SKM-1 (cell line): ENCODE data around the gene TEPSIN.

Source experiments
- DNase-seq: peaks from one replicate; lab custom pipeline; 2025; ENCODE audit not compliant: unreplicated experiment; lab: John Stamatoyannopoulos, UW

Gene TEPSIN

GRCh38 chr17:81251094-81251708 lies 12.3 kb upstream of the TEPSIN start:
- DNase-seq: no peak

- DNase-seq: no peak
These were observed 11.6 kb upstream of the TEPSIN start for GRCh38 chr17:81250286-81251093.

- DNase-seq: peak; percentile 10
These were observed 10.6 kb upstream of the TEPSIN start for GRCh38 chr17:81249223-81250040.

DNA sequence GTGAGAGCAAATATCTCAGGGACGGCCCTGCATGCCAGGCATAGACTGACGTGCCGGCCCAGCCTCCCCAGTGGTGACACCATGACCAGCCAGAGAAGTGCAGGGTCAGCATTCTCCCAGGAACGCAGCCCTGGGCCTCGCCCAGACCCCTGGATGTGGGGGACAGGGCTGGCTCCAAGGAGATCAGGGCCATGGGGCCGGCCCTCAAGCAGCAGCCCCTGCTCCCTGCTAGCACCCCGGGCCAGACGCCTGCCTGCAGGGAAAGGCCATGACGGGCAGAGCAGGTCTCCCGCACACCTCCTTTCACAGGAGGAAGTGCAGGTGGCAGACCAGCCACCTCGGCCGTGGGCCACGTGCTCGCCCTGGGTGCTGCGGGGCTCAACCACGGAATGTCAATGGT lies 9.8 kb upstream of the TEPSIN start:
- no peak for DNase-seq

GRCh38 chr17:81247339-81247990 lies 8.6 kb upstream of the TEPSIN start:
- no peak for DNase-seq

DNA sequence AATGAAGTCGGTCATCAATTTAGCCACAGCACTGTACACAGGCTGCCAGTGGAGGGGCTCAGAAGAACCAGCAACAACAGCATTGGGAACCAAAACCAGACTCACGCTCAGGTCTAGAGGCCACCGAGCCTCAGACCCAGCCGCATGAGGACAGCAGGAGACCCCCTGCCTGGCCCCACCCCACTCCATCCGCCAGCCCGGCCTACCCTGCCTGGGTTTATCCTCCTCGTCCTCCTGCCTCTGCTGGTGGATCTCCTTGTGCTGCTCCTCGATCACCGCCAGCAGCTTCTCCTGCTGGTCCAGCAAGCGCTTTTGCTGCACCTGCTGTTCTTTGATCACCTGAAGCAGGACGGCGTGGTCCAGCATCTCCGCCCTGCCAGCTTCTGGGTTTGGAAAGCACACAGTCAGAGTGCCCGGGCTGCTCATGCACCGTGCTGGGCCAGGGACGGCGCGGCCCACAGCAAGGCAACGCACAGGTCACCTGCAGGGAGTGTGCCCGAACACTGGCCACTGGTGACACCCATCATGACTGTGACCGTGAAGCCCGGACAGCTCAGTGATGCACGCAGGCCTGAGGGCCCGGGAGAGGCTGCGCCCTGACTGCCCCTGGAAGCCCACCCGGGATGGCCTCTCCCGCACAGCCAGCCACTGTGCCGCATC lies 8.0 kb upstream of the TEPSIN start:
- DNase-seq: no peak

- DNase-seq: no peak
These were observed 7.5 kb upstream of the TEPSIN start for GRCh38 chr17:81246343-81246670.

DNA sequence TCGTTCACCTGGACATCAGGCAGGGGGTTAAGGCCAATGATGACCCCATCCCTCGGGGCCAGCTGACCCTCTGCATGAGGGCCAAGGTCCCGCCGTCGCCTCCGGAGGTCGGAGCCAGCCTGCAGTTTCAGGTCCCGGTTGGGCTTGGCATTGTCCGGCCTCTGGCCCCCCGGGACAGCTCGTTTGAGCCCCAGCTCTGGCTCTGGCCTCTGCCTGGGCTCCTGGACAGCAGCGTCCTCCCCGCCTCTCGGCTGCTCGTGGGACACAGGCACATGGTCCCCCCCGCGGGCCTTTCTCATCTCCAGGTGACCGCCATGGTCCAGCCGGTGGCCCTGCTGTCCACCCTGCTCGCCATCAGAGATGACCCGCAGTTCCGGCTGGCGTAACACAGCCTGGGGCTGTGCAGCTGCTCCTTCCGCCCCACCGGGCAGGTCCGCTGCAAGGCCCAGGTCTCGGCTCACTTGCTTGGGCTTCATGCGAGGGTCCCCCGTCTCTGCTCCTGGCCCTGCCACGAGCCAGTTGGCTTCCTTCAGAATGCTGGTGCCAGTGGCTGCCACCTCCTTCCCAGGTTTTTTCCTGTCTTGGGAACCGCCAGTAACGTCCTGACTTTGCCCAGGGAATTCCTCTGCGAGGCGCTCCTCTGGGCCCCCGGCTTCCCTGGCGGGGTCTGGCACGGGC lies 6.9 kb upstream of the TEPSIN start:
- no peak for DNase-seq

- DNase-seq: no peak
These were observed 6.3 kb upstream of the TEPSIN start for GRCh38 chr17:81245024-81245664.

DNA sequence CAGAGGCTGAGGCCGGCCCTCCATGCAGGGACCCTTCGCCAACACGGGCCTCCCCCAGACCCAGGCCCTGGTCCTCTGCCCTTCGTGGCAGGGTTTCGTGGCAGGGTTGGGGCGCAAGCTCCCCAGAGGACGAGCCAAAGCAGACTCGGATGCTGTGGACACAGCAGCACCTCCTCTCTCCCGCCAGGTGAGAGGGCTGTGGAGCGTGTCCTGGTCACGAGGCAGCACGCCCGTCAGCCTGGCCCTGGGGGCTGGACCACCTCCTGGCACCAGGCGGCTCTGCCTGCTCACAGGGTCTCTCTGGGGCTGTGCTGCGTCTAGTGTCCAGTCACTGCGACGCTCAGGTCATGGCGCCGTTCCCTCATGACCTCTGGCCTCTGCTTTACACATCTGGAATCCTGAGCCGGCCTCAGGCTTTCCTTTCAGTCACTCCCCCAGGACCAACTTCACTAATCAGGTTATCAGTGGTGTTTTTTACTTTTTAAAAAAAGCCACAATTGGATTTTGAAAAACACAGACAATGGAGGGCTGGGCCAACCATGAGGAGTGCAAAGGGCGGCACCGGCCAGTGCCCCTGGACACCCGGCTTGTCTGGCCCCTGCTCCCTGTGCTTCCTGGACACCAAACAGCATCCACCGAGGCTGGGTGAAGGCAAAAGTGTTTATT lies 5.6 kb upstream of the TEPSIN start:
- no peak for DNase-seq

DNA sequence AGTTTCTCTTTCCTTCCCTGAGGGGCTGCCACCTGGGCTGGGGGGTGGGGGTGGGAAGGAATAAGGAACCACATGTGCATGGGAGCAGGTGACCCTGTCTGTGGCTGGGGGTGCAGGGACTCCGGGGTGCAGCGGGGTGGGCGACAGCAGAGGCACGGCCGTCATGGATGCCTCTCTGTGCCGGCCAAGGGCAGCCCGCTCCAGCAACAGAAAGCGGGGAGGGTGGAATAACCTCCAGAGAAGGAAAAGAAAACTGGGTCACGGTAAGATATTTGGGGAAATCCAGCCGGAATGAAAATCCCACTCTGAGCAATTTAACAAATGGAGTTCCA lies 4.4 kb upstream of the TEPSIN start:
- no peak for DNase-seq

DNA sequence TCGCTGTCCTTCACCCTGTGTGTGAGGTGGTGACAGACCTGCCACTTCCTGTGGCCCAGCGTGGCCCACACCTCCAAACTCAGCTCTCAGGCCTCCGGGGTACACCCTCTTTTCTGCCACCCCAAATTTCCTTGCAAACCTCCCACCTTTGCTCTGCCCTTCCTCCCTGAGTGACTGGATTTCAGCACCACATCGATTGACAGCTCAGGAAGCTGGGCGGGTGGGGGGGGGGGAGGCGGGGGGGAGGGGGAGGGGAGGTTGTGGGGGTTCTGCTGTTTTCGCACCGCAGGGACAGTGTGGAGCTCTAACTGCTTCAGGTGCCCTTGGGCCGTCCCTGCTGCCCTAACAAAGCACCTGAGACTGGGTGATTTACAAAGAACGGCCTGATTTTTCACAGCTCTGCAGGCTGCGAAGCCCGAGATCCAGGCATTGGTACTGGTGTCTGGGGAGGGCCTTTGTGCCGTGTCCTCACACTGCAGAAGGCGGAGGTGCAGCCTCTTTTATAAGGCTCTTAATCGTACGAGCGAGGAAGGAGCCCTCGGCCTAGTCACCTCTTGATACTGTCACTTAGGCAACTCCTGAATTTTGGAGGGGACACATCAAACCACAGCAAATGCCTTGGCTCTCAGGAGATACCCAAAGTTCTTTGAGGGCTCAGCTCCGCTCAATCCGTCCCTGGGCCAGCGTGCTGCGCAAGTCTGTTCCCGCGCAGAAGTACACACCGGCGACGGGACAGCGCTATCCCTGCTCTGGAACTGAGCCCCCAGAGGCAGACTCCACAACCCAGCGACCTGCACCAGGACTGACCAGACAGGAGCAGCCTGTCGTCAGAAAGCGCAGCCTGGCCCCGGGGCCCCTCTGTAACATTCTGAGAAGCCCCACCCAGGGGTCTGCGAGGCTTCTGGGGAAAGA lies 3.8 kb upstream of the TEPSIN start:
- DNase-seq: no peak

GRCh38 chr17:81241648-81242420 lies 3.0 kb upstream of the TEPSIN start:
- DNase-seq: no peak

- DNase-seq: no peak
These were observed 2.3 kb upstream of the TEPSIN start for GRCh38 chr17:81241203-81241602.

DNA sequence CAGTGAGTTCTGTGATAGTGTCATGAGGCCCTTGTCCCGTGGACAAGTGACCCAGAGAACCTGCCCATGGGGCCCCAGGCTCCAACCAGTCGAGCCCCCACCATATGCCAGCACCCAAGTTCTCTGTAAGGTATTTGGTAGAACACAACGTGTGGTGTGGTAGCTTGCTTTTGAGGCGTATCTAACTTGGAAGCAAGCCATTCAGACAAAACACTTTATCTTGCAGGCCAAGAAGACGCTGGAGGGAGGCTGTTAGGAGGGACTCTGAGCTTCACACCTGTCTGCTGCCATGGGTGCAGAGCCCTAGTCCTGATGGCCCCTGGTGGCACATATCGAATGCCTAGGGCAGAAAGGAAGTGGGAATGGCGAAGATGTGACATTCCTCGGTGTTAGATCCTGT lies 1.9 kb upstream of the TEPSIN start:
- DNase-seq: no peak

DNA sequence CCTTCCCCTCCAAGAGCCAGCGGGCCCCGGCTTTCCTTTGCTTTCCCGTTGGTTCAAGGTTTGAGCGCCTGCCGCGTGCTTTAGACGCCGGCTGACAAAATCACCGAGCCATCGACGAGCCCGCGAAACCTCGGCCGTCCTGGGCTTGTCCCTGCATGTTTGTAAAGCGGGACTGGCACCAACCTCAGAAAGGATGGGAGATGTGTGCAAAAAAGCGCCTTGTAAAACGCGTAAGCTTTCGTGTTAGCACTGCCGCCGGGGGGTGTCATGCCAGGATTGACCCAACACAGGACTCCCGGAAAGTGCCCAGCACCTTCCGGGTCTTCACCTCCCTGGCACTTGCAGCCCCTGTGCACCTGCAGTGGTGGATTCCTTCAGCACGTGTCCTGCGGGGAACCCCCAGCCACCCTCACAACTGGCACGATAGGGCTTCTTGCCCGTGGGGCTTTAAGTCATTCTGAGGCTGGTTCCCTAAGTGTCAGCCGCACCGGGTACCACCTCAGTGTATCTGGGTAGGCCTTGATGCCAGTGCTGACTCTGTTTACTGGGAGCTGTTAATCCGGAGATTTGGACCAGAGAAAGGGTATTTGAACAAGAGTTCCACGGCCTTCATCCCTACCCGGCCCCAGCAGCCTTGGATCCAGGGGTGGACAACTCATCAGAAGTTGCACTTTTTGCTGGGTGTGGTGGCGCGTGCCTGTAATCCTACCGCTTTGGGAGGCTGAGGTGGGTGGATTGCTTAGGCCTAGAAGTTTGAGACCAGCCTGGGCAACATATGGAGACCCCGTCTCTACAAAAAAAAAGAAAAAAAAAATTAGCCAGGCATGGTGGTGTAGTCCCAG lies 1.1 kb upstream of the TEPSIN start:
- no peak for DNase-seq

DNA sequence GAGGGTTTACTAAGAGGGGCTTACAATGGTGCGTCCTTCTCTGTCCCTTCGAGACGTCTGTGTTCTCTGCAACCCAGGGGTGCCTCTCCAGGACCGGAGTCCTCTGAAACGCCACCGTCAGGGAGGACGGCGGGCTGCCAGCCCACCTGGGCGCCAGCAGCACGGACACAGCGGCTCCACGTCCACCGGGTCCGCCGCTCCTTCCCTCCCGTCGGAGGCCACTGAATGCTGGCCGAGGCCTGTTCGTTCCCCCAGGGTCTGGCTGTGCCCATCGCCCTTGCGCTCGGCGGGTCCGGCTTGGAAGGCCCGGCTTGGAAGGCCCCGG lies 403 bp downstream of the TEPSIN start:
- DNase-seq: no peak
